CD4-positive, alpha-beta memory T cell (primary cell): ENCODE results near the gene MGST3. TPM values are rescaled to one million over a fixed set of nuclear protein-coding genes. Genes with fewer than 3 reads are reported as not detected.

Experiments
- CTCF ChIA-PET: fragments of 350-600 bp; sonication (Branson Sonifier 250); formaldehyde crosslinking; loops from one replicate; lab custom pipeline; 2021; ENCODE audit warnings: inconsistent platforms; ENCODE audit not compliant: partially characterized antibody; lab: Charles Lee
- POLR2A ChIA-PET: fragments of 350-600 bp; sonication (Branson Sonifier 250); formaldehyde crosslinking; loops from one replicate; lab custom pipeline; 2021; ENCODE audit not compliant: partially characterized antibody; lab: Charles Lee
- DNase-seq, 5 donors: peaks; one replicate each; pipeline versions ENCODE4 v3.0.0 to v3.0.0-alpha.2; 2020 to 2022; ENCODE audit warnings: mixed read lengths in 1 of 5
- H3K27ac ChIP-seq: one replicate; pipeline ENCODE4 v1.7.0; 2013; ENCODE audit warnings: low read depth, low read length
- H3K27me3 ChIP-seq: 2 replicates; pipeline ENCODE4 v1.7.0; 2013; ENCODE audit warnings: mild to moderate bottlenecking, low read length, moderate library complexity; ENCODE audit not compliant: insufficient read depth
- H3K36me3 ChIP-seq: 2 replicates; pipeline ENCODE4 v1.7.0; 2013; ENCODE audit warnings: mild to moderate bottlenecking, low read length, moderate library complexity; ENCODE audit not compliant: insufficient read depth
- H3K4me1 ChIP-seq: 2 replicates; pipeline ENCODE4 v1.7.0; 2013; ENCODE audit warnings: mild to moderate bottlenecking, low read length, moderate library complexity; ENCODE audit not compliant: insufficient read depth
- H3K4me3 ChIP-seq, 2 donors: one replicate each; pipeline ENCODE4 v1.7.0; 2013; ENCODE audit warnings: low read length in 2 of 2, mild to moderate bottlenecking in 1 of 2
- H3K9me3 ChIP-seq, 2 donors: one replicate each; pipeline ENCODE4 v1.7.0; 2013; ENCODE audit warnings: low read length in 2 of 2, control low read depth in 1 of 2; ENCODE audit not compliant: control insufficient read depth in 1 of 2
- H3K27ac Mint-ChIP-seq, 7 donors: one replicate each; pipeline ENCODE4 v1.8.0; 2020 to 2021; ENCODE audit warnings: mixed read lengths in 7 of 7, mild to moderate bottlenecking in 6 of 7, inconsistent platforms in 3 of 7, moderate library complexity in 3 of 7
- H3K27me3 Mint-ChIP-seq, 2 donors: one replicate each; pipeline ENCODE4 v1.8.0; 2020 to 2021; ENCODE audit warnings: mixed read lengths in 2 of 2
- H3K36me3 Mint-ChIP-seq, 2 donors: one replicate each; pipeline ENCODE4 v1.8.0; 2020 to 2021; ENCODE audit warnings: mixed read lengths in 2 of 2, inconsistent platforms in 1 of 2, mild to moderate bottlenecking in 1 of 2
- H3K4me1 Mint-ChIP-seq, 4 donors: one replicate each; pipeline ENCODE4 v1.8.0; 2020 to 2021; ENCODE audit warnings: mixed read lengths in 4 of 4, mild to moderate bottlenecking in 1 of 4
- H3K4me3 Mint-ChIP-seq, 8 donors: one replicate each; pipeline ENCODE4 v1.8.0; 2020 to 2021; ENCODE audit warnings: mixed read lengths in 8 of 8, mild to moderate bottlenecking in 7 of 8, moderate library complexity in 6 of 8, inconsistent platforms in 3 of 8
- H3K9me3 Mint-ChIP-seq, 8 donors: one replicate each; pipeline ENCODE4 v1.8.0; 2020 to 2021; ENCODE audit warnings: mixed read lengths in 8 of 8, mild to moderate bottlenecking in 5 of 8, inconsistent platforms in 3 of 8, moderate library complexity in 1 of 8
- intact Hi-C: fragments of 100-400 bp; cut with micrococcal nuclease; formaldehyde crosslinking; loops from one replicate; pipeline ENCODE4 v1.15.1; 2023
- polyA plus RNA-seq, 2 donors: library from polyadenylated mRNA; unstranded; fragments of 300-500 nt; fragmentation: Illumina TruSeq; gene quantifications; one replicate each; pipeline ENCODE4 v1.2.3, GENCODE V29; 2021
- total RNA-seq, 2 experiments: library from RNA; stranded (reverse); gene quantifications; one replicate each; pipeline ENCODE4 v1.2.3, GENCODE V29; 2021

The MGST3 gene
- total and polyA plus RNA-seq, 4 experiments from 2014 or later = 67.6 to 176 (median 123) TPM

DNA sequence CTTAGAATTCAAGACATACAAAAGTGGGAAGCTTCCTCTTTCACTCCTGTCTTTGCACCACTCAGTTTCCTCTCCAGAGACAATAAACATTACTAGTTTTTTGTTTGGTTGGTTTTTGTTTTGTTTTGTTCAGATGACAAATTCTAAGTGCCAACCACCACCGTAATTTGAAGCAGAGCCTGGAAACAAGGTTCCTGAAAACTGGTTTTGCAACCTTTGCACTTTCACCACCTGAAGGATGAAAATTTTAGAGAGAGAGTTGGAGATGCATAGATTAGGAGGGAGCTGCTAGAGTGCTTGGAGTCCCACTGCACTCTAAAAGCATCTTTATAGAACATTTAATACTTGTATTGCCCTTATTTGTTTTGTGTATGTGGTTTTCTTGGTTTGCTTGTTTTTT, 20.2 kb upstream of the MGST3 start:
- no peaks in the 10 kb centered on the region for H3K4me1 ChIP-seq
- POLR2A ChIA-PET = interaction anchor here (0.6 to 0.9 kb wide), 2 partner anchors 158 to 271 kb away, joined by 3 read pairs; partner anchors contain the start of gene TMCO1
- CTCF ChIA-PET = interaction anchor here (1.1 to 2.0 kb wide), 3 partner anchors 9 to 243 kb away, joined by 3 to 13 read pairs (median 5); no protein-coding TSS in a partner anchor
- H3K27me3 ChIP-seq = no peaks in the 10 kb centered on the region
- H3K9me3 Mint-ChIP-seq = peaks cover 0 to 19% (median 10%) of the 10 kb centered on the region in 8 donors
- H3K4me3 Mint-ChIP-seq = no peak overlapping the region
- peaks cover 22 to 23% of the 10 kb centered on the region in 2 donors for H3K27me3 Mint-ChIP-seq
- no peaks in the 10 kb centered on the region for H3K9me3 ChIP-seq
- no peaks in the 10 kb centered on the region for H3K4me1 Mint-ChIP-seq
- intact Hi-C loops = no loop called here
- no peak for DNase-seq
- no peak overlapping the region for H3K27ac ChIP-seq
- no peaks in the 10 kb centered on the region for H3K36me3 ChIP-seq
- H3K4me3 ChIP-seq = no peak overlapping the region
- no peaks in the 10 kb centered on the region for H3K36me3 Mint-ChIP-seq
- H3K27ac Mint-ChIP-seq = no peak overlapping the region

DNA sequence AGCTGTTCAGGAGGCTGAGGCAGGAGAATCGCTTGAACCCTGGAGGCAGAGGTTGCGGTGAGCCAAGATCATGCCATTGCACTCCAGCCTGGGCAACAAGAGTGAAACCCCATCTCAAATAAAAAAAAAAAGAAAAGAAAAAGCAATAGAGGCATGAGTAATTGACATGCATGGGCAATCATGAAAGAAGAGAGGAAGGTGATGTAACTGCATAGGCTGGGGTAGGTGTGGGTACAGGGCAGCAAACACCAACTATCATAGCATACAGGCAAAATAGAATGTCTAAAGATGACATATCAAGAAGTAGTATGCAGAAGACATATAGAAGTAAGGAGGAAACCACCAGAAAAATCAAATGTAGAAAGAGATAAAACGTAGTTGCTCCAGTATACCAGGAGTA, 19.0 kb upstream of the MGST3 start:
- ChIA-PET CTCF (no interaction called here), POLR2A (no interaction called here)
- H3K27ac Mint-ChIP-seq = no peak overlapping the region

DNA sequence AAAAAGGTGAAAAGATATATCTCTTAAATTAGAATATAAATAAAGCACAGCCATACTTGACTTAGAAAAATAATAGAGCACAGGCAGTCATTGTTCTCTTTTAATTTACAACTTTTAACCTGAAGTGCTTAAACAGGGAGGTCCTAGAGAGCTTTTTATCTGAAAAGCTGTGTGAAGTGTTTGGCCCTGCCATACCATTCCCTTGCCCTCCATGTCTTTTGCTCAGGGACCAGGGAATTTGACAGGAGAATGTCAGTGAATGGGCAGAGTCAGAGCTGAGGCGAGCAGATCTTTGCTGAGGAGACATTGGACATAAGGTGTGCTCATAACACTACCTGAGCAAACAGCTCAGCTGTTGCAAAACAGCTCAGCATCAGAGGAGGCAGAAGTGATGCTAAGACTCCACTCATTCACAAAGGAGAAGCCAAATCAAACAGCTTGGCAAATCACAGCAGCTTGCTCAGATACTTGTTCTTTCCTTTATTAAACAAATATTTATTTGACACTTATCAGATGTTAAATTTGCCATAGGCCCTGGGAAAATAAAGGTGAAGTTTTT, 14.9 kb upstream of the MGST3 start:
- no peaks in the 10 kb centered on the region for H3K4me1 ChIP-seq
- no peak for DNase-seq
- H3K27ac ChIP-seq = no peak overlapping the region
- H3K9me3 Mint-ChIP-seq = peaks cover 0 to 19% (median 10%) of the 10 kb centered on the region in 8 donors
- H3K36me3 Mint-ChIP-seq = no peaks in the 10 kb centered on the region
- H3K27me3 Mint-ChIP-seq = peaks cover 12 to 22% of the 10 kb centered on the region in 2 donors
- no peak overlapping the region for H3K27ac Mint-ChIP-seq
- H3K4me1 Mint-ChIP-seq = no peaks in the 10 kb centered on the region
- POLR2A ChIA-PET = no interaction called here
- H3K36me3 ChIP-seq = no peaks in the 10 kb centered on the region
- no peaks in the 10 kb centered on the region for H3K9me3 ChIP-seq
- H3K27me3 ChIP-seq = no peaks in the 10 kb centered on the region
- H3K4me3 ChIP-seq = no peak overlapping the region
- CTCF ChIA-PET = interaction anchor here (1.6 kb wide), 1 partner anchor 14 kb away, joined by 4 read pairs; no protein-coding TSS in a partner anchor
- intact Hi-C loops = no loop called here
- no peak overlapping the region for H3K4me3 Mint-ChIP-seq

More for the DNA sequence above, 19.0 kb upstream of the MGST3 start:
- intact Hi-C loops = no loop called here
- Histone ChIP-seq H3K9me3 (no peaks in the 10 kb centered on the region), H3K27ac (no peak overlapping the region), H3K36me3 (no peaks in the 10 kb centered on the region), H3K4me1 (no peaks in the 10 kb centered on the region), H3K4me3 (no peak overlapping the region), H3K27me3 (no peaks in the 10 kb centered on the region)
- no peaks in the 10 kb centered on the region for H3K36me3 Mint-ChIP-seq
- DNase-seq = no peak
- H3K4me3 Mint-ChIP-seq = no peak overlapping the region
- H3K4me1 Mint-ChIP-seq = no peaks in the 10 kb centered on the region
- H3K27me3 Mint-ChIP-seq = peaks cover 19 to 23% of the 10 kb centered on the region in 2 donors
- H3K9me3 Mint-ChIP-seq = peaks cover 0 to 19% (median 10%) of the 10 kb centered on the region in 8 donors

DNA sequence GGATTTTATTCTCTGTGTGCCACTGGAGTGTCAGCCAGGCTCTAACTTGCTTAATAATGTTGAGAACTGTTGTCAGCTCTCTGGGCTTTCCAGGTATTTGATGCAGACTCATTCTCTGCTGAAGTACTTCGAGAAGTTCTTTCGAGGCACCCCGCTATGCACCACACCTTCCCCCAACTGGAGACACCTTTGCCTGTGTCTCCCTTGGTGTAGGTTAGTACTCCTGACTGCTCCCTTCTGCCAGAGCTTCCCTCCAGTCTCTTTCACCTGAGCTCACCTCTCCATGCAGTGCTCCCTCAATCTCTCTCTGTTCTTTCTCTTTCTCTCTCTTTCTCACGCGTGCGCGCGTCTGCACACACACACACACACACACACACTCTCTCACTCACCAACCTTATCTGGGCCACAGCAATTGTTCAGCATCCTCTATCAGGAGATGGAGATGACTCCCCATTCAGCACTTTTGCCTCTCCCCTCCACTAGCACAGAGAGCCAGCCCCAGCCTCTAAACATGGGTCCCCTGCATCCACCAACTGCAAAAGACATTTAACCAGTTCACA, 14.0 kb upstream of the MGST3 start:
- H3K9me3 Mint-ChIP-seq = peaks cover 0 to 19% (median 10%) of the 10 kb centered on the region in 8 donors
- peaks cover 10 to 20% of the 10 kb centered on the region in 2 donors for H3K27me3 Mint-ChIP-seq
- no peaks in the 10 kb centered on the region for H3K36me3 ChIP-seq
- no peaks in the 10 kb centered on the region for H3K4me1 ChIP-seq
- H3K27ac ChIP-seq = no peak overlapping the region
- no peak for DNase-seq
- no peaks in the 10 kb centered on the region for H3K36me3 Mint-ChIP-seq
- ChIA-PET POLR2A (no interaction called here), CTCF (interaction anchor here (1.6 kb wide), 1 partner anchor 15 kb away, joined by 4 read pairs; no protein-coding TSS in a partner anchor)
- no peaks in the 10 kb centered on the region for H3K27me3 ChIP-seq
- H3K4me3 ChIP-seq = no peak overlapping the region
- no peaks in the 10 kb centered on the region for H3K4me1 Mint-ChIP-seq
- intact Hi-C loops = no loop called here
- H3K4me3 Mint-ChIP-seq = no peak overlapping the region
- H3K9me3 ChIP-seq = no peaks in the 10 kb centered on the region
- H3K27ac Mint-ChIP-seq = no peak overlapping the region

DNA sequence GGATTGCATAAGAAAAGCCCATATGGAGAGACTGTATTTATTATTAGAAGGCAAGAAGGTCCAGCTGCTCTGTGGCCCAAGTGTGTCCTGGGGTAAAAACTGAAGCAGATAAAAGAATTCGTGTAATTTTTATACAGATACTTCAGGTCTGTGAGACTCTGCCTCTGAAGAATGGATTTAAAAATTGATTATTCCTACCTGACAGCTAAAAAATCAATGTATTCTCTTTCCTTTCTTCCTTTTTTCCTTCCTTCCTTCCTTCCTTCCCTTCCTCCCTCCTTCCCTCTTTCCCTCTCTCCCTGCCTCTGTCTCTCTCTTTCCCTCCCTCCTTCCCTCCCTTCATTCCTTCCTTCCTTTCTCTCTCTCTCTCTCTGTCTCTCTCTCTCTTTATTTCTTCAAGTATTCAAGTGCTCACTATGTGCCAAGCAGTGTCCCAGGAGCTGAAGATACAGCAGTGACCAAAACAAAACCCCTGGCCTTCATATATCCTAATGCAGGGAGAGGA, 11.3 kb upstream of the MGST3 start:
- Mint-ChIP-seq H3K36me3 (no peaks in the 10 kb centered on the region), H3K4me3 (no peak overlapping the region), H3K27ac (peak overlapping the region in 1 of 7 donors; percentile 18), H3K9me3 (peaks cover 0 to 7% (median 2%) of the 10 kb centered on the region in 8 donors), H3K27me3 (peaks cover 4 to 11% of the 10 kb centered on the region in 2 donors), H3K4me1 (no peaks in the 10 kb centered on the region)
- intact Hi-C loops = no loop called here
- CTCF ChIA-PET = no interaction called here
- Histone ChIP-seq H3K27ac (no peak overlapping the region), H3K4me3 (no peak overlapping the region), H3K9me3 (no peaks in the 10 kb centered on the region), H3K4me1 (no peaks in the 10 kb centered on the region), H3K36me3 (no peaks in the 10 kb centered on the region), H3K27me3 (no peaks in the 10 kb centered on the region)
- DNase-seq = no peak
- POLR2A ChIA-PET = no interaction called here

- H3K27me3 Mint-ChIP-seq = peaks cover 4 to 5% of the 10 kb centered on the region in 2 donors
- CTCF ChIA-PET = interaction anchor here (1.2 kb wide), 1 partner anchor 9 kb away, joined by 3 read pairs; no protein-coding TSS in a partner anchor
Observed at GRCh38 chr1:165623624-165624023, 7.4 kb upstream of the MGST3 start.

DNA sequence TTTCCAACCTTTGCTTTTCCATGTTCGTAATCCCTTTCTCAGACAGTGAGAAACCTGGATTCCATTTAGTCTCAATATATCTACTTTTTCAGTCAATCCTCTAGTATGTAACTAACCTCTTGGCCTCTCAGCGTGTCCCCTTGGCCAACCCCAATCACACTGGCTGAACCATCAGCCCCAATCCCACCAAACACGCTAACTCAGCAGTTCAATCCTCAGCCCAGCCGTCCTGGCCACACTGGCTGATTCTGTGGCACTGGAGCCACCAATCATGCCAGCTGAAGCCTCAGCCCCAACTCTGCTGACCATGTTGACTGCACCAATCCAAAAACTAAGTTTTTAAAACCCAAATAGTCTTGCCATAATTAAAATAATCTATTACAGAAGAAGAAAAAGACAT, 6.6 kb upstream of the MGST3 start:
- Histone ChIP-seq H3K9me3 (no peaks in the 10 kb centered on the region), H3K4me1 (no peaks in the 10 kb centered on the region), H3K27ac (no peak overlapping the region), H3K4me3 (no peak overlapping the region), H3K27me3 (no peaks in the 10 kb centered on the region), H3K36me3 (no peaks in the 10 kb centered on the region)
- Mint-ChIP-seq H3K9me3 (no peaks in the 10 kb centered on the region), H3K36me3 (no peaks in the 10 kb centered on the region), H3K4me3 (no peak overlapping the region), H3K27ac (no peak overlapping the region), H3K4me1 (no peaks in the 10 kb centered on the region), H3K27me3 (peaks cover 4 to 5% of the 10 kb centered on the region in 2 donors)
- CTCF ChIA-PET = no interaction called here
- DNase-seq = no peak
- intact Hi-C loops = no loop called here
- POLR2A ChIA-PET = no interaction called here

More at GRCh38 chr1:165623624-165624023, 7.4 kb upstream of the MGST3 start:
- H3K27ac ChIP-seq = no peak overlapping the region
- Mint-ChIP-seq H3K4me1 (no peaks in the 10 kb centered on the region), H3K36me3 (no peaks in the 10 kb centered on the region), H3K4me3 (no peak overlapping the region), H3K9me3 (peaks cover 0 to 1% (median 0%) of the 10 kb centered on the region in 8 donors), H3K27ac (no peak overlapping the region)
- H3K9me3 ChIP-seq = no peaks in the 10 kb centered on the region
- POLR2A ChIA-PET = no interaction called here
- H3K4me3 ChIP-seq = no peak overlapping the region
- H3K36me3 ChIP-seq = no peaks in the 10 kb centered on the region
- no peak for DNase-seq
- H3K27me3 ChIP-seq = no peaks in the 10 kb centered on the region
- no peaks in the 10 kb centered on the region for H3K4me1 ChIP-seq
- intact Hi-C loops = no loop called here
